Measurements from ENCODE around the gene HOXB7. TPM values are rescaled to one million over a fixed set of nuclear protein-coding genes. Genes with fewer than 3 reads are reported as not detected.
A peak's percentile ranks its signal among the peaks of the same experiment; 100 is the strongest.

The HOXB7 gene
- total RNA-seq, 1 donor from 2014 or later, result 0.92 TPM

DNA sequence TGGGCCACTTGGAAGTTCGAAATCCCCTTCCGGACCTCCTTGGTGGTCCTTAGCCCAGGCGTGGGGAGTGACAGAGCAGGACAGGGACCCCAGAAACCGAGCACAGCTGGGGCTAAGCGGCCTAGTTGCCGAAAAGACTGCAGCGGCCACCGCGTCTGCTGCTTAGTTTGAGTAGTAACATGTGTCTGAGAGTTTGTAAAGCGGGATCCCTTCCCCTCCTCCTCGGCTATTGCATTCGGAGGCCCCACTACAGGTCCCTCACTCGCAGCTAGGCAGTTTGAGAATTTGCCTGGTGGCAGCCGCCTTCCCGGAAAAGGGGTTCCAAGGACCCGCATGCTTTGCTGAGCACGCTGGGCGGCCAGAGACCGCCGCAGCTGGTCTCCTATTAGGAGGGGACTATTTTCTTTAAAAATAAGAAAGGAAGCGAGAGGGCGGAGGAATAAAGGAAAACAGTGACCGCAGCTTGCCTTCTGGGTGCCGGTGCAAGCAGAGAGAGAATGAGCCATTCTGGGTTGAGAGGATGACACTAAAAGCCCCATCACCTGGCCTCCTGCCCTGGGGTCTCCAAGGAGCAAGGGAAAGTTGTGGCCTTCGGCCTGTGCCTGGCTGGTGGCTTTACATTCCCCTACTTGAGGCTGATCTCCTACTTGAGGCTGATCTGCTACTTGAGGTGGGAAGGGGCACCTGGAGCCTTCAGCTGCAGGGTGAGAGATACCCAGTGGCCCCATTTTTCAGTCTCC is 16.1 kb downstream of the HOXB7 start:
- DNase-seq (ENCODE audit: low spot score), result no peak

DNA sequence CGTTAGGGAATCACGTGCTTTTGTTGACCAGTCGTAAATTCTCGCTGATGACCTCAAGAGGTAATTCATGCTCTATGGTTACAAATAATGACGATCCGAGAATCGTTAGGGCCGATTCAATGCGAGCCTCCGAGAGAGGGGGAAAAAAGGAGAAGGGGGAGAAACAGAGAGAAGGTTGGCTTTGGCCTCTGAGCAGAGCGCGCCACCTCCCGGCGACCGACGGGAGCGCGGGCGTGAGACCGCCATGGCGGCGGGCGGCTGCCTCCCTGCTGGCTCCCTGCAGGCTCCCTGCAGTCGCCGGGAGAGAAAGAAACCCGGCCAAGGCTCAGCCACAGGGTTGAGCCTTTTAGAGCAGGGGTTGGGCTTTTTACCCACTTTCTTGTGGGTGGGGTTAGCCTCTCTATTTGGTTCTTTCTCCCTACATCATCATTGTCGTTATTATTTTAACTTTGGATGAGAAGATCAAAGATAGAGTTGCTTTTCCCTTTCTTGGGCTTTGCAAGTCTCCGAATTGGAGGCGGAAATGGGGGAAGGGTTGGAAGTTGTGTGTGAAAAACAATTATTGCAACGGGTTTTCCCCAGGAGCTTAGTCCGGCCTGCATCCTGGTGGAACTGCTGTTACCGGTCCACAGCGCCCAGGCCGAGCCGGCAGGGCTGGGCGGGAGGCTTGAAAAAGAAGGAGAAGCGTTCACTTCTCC is 16.8 kb downstream of the HOXB7 start:
- peak; percentile 76 for DNase-seq (ENCODE audit: low spot score)

- DNase-seq (ENCODE audit: low spot score), result no peak
These were observed 17.5 kb downstream of the HOXB7 start, which contains the start of gene HOXB5 for GRCh38 chr17:48593126-48593829. Gene HOXB5, minus strand, starts transcription at chr17:48593779. Its CDS starts 97 bp downstream, at chr17:48593682.

DNA sequence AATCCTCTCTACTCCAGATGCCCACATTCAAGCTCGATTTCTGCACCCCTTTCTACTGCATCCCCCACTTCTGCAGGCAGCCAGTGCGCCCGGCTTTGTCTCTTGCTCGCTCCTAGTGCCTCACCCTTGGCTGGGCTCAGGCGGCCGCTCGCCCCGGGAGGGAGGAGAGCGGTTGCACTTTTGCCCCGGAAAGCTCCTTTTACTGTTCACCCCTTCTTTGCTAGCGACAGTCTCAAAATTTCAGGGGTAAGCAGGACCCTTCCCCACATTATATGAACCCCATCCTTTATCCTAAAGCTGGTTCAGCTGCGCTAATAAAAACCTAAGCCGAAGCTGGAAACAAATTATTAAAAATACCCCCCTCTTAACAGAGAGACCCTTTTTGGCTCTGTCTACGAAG is 18.2 kb downstream of the HOXB7 start:
- no peak for DNase-seq (ENCODE audit: low spot score)

- no peak for DNase-seq (ENCODE audit: low spot score)
These were observed 18.7 kb downstream of the HOXB7 start for GRCh38 chr17:48592057-48592514.

- no peak for DNase-seq (ENCODE audit: low spot score)
These were observed 19.4 kb downstream of the HOXB7 start for GRCh38 chr17:48591255-48592056.

GRCh38 chr17:48590607-48591161 is 20.1 kb downstream of the HOXB7 start:
- no peak for DNase-seq (ENCODE audit: low spot score)

DNA sequence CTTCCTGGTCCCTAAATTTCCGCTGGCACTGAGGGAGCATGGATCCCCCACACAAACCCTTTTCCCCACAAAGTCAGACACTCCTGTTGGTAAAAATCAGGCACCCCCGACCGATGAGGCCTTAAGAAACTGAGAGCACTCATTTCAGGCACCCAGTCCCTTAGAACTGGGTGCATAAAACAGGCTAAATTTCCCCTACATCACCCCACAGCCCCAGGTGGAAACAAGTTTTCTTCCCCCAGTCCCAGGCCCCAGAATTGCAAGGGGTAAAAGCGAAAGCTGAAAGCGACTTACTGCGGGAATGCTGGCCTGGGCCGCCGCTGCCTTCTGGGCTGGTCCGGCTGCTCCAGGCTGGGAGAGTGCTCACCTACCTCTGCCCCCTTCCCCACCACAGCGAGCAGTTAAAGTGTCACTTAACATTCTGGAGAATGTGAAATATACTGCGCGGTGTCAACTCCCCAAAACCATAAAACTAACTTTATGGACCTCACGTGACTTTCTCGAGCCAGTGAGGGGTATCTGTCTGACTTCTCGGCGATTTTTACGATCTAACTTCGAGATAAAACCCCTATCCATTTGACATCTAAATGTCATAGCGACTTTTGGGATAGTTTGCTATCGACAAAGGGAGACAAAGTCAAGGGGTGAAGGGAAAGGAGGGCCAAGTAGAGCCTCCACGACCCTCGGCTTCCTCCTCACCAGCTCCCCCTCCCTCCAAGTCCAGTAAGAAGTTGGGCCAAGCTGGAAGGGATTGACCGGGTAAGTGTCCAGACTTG is 20.8 kb downstream of the HOXB7 start, which contains the start of gene HOXB3:
Gene HOXB3, minus strand, starts transcription at position 411 of the 776 bp plus-strand sequence. CDS start 37,767 bp downstream, outside the sequence.
- no peak for DNase-seq (ENCODE audit: low spot score)

GRCh38 chr17:48589060-48589830 is 21.6 kb downstream of the HOXB7 start:
- no peak for DNase-seq (ENCODE audit: low spot score)

GRCh38 chr17:48588528-48588927 is 22.3 kb downstream of the HOXB7 start:
- DNase-seq (ENCODE audit: low spot score), result no peak

DNA sequence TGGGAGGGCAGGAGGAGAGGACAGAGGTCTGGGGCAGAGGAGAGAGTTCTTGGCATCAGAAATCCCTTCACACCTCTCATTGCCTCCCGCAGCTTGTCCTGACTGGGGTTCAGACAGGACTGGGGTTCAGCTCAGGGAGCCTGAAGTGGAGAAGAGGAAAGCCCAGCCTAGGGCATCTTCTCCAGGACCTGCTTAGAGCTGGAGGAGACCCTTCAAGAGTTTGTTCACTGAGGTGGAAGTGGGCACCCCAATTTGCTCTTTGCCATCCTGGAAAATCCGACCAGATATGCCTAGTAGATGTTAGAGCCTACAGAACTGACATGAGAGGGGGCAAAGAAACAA is 22.8 kb downstream of the HOXB7 start:
- DNase-seq (ENCODE audit: low spot score), result no peak

GRCh38 chr17:48587276-48588073 is 23.3 kb downstream of the HOXB7 start:
- no peak for DNase-seq (ENCODE audit: low spot score)

GRCh38 chr17:48586355-48587258 is 24.2 kb downstream of the HOXB7 start:
- DNase-seq (ENCODE audit: low spot score), result no peak

- no peak for DNase-seq (ENCODE audit: low spot score)
These were observed 26.5 kb downstream of the HOXB7 start for GRCh38 chr17:48584223-48584741.

GRCh38 chr17:48583708-48584222 is 27.1 kb downstream of the HOXB7 start:
- DNase-seq (ENCODE audit: low spot score), result no peak

GRCh38 chr17:48582750-48583069 is 28.1 kb downstream of the HOXB7 start:
- DNase-seq (ENCODE audit: low spot score), result no peak

- DNase-seq (ENCODE audit: low spot score), result no peak
These were observed 30.9 kb downstream of the HOXB7 start for GRCh38 chr17:48579760-48580554.
